CD4-positive, alpha-beta memory T cell (primary cell): ENCODE data around the gene JTB. TPM values are rescaled to one million over a fixed set of nuclear protein-coding genes. Genes with fewer than 3 reads are reported as not detected.

Experiments used
- CTCF ChIA-PET: fragments of 350-600 bp; sonication (Branson Sonifier 250); formaldehyde crosslinking; loops from one replicate; lab custom pipeline; 2021; ENCODE audit warnings: inconsistent platforms; ENCODE audit not compliant: partially characterized antibody; lab: Charles Lee
- POLR2A ChIA-PET: fragments of 350-600 bp; sonication (Branson Sonifier 250); formaldehyde crosslinking; loops from one replicate; lab custom pipeline; 2021; ENCODE audit not compliant: partially characterized antibody; lab: Charles Lee
- DNase-seq, 5 donors: peaks; one replicate each; pipeline versions ENCODE4 v3.0.0 to v3.0.0-alpha.2; 2020 to 2022; ENCODE audit warnings: mixed read lengths in 1 of 5
- H3K27ac ChIP-seq: one replicate; pipeline ENCODE4 v1.7.0; 2013; ENCODE audit warnings: low read depth, low read length
- H3K27me3 ChIP-seq: 2 replicates; pipeline ENCODE4 v1.7.0; 2013; ENCODE audit warnings: mild to moderate bottlenecking, low read length, moderate library complexity; ENCODE audit not compliant: insufficient read depth
- H3K36me3 ChIP-seq: 2 replicates; pipeline ENCODE4 v1.7.0; 2013; ENCODE audit warnings: mild to moderate bottlenecking, low read length, moderate library complexity; ENCODE audit not compliant: insufficient read depth
- H3K4me1 ChIP-seq: 2 replicates; pipeline ENCODE4 v1.7.0; 2013; ENCODE audit warnings: mild to moderate bottlenecking, low read length, moderate library complexity; ENCODE audit not compliant: insufficient read depth
- H3K4me3 ChIP-seq, 2 donors: one replicate each; pipeline ENCODE4 v1.7.0; 2013; ENCODE audit warnings: low read length in 2 of 2, mild to moderate bottlenecking in 1 of 2
- H3K9me3 ChIP-seq, 2 donors: one replicate each; pipeline ENCODE4 v1.7.0; 2013; ENCODE audit warnings: low read length in 2 of 2, control low read depth in 1 of 2; ENCODE audit not compliant: control insufficient read depth in 1 of 2
- H3K27ac Mint-ChIP-seq, 7 donors: one replicate each; pipeline ENCODE4 v1.8.0; 2020 to 2021; ENCODE audit warnings: mixed read lengths in 7 of 7, mild to moderate bottlenecking in 6 of 7, inconsistent platforms in 3 of 7, moderate library complexity in 3 of 7
- H3K27me3 Mint-ChIP-seq, 2 donors: one replicate each; pipeline ENCODE4 v1.8.0; 2020 to 2021; ENCODE audit warnings: mixed read lengths in 2 of 2
- H3K36me3 Mint-ChIP-seq, 2 donors: one replicate each; pipeline ENCODE4 v1.8.0; 2020 to 2021; ENCODE audit warnings: mixed read lengths in 2 of 2, inconsistent platforms in 1 of 2, mild to moderate bottlenecking in 1 of 2
- H3K4me1 Mint-ChIP-seq, 4 donors: one replicate each; pipeline ENCODE4 v1.8.0; 2020 to 2021; ENCODE audit warnings: mixed read lengths in 4 of 4, mild to moderate bottlenecking in 1 of 4
- H3K4me3 Mint-ChIP-seq, 8 donors: one replicate each; pipeline ENCODE4 v1.8.0; 2020 to 2021; ENCODE audit warnings: mixed read lengths in 8 of 8, mild to moderate bottlenecking in 7 of 8, moderate library complexity in 6 of 8, inconsistent platforms in 3 of 8
- H3K9me3 Mint-ChIP-seq, 8 donors: one replicate each; pipeline ENCODE4 v1.8.0; 2020 to 2021; ENCODE audit warnings: mixed read lengths in 8 of 8, mild to moderate bottlenecking in 5 of 8, inconsistent platforms in 3 of 8, moderate library complexity in 1 of 8
- intact Hi-C: fragments of 100-400 bp; cut with micrococcal nuclease; formaldehyde crosslinking; loops from one replicate; pipeline ENCODE4 v1.15.1; 2023
- polyA plus RNA-seq, 2 donors: library from polyadenylated mRNA; unstranded; fragments of 300-500 nt; fragmentation: Illumina TruSeq; gene quantifications; one replicate each; pipeline ENCODE4 v1.2.3, GENCODE V29; 2021
- total RNA-seq, 2 experiments: library from RNA; stranded (reverse); gene quantifications; one replicate each; pipeline ENCODE4 v1.2.3, GENCODE V29; 2021

JTB gene
- total and polyA plus RNA-seq, 4 experiments from 2014 or later, result 121 to 445 (median 207) TPM

GRCh38 chr1:153944005-153944826 is 33.3 kb downstream of the JTB start:
- peak overlapping the region; percentile 83 for H3K27ac ChIP-seq

DNA sequence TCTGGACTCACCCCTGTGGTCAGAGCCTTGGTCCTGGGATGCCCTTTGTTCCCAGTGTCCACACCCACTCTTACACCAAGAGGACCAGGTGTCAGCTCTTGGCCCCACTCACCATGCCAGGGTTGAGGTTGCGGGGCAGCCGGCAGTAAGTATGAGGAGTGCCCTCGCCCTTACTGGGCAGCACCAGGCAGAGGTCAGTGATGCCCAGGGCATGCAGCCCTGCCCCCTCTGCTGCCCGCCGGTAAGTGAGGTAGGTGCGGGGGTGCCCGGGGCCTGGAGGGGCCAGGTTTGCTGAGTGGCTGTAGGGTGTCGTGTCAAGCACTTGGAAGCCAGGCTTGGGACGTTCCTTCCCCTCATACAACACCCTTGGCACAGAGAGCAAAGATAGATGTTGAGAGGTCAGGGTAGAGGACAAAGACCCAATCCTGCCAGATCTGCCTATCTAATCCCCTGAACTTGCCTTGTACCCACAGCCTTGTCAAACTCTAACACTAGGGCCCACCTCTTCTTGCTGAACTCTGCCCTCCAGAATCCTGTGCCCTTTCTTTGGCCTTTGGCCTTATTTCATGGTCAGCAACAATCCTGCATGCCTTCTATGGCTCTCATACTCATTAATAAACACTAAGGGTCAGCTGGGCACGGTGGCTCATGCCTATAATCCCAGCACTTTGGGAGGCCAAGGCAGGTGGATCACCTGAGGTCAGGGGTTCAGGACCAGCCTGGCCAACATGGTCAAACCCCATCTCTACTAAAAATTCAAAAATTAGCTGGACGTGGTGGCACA is 34.5 kb downstream of the JTB start:
- H3K4me1 ChIP-seq, result peaks cover 35% of the 10 kb centered on the region
- H3K36me3 Mint-ChIP-seq, result peaks cover 33 to 67% of the 10 kb centered on the region in 2 donors
- H3K4me1 Mint-ChIP-seq, result peaks cover 23 to 58% (median 35%) of the 10 kb centered on the region in 4 donors

More at GRCh38 chr1:153944005-153944826, 33.3 kb downstream of the JTB start:
- no peaks in the 10 kb centered on the region for H3K9me3 ChIP-seq
- Mint-ChIP-seq H3K4me1 (peaks cover 23 to 55% (median 35%) of the 10 kb centered on the region in 4 donors), H3K27ac (peak overlapping the region; percentile 96 to 98 (median 98)), H3K36me3 (peaks cover 34 to 70% of the 10 kb centered on the region in 2 donors), H3K9me3 (peaks cover 0 to 4% (median 0%) of the 10 kb centered on the region in 8 donors), H3K27me3 (peaks cover 0 to 4% of the 10 kb centered on the region in 2 donors), H3K4me3 (peak overlapping the region; percentile 89 to 99 (median 96))
- no peaks in the 10 kb centered on the region for H3K27me3 ChIP-seq
- H3K4me1 ChIP-seq, result peaks cover 35% of the 10 kb centered on the region
- H3K4me3 ChIP-seq, result peak overlapping the region; percentile 47 to 72
- ChIA-PET POLR2A (interaction anchor here (0.5 to 13.0 kb wide), 17 partner anchors 13 to 202 kb away, joined by 3 to 298 read pairs (median 13); partner anchors contain the start of genes CREB3L4, CRTC2, GATAD2B and JTB), CTCF (interaction anchor here (0.7 to 4.8 kb wide), 12 partner anchors 13 to 146 kb away, joined by 3 to 69 read pairs (median 15); partner anchors contain the start of genes CREB3L4, CRTC2, GATAD2B and JTB)
- peaks cover 55% of the 10 kb centered on the region for H3K36me3 ChIP-seq
- intact Hi-C loops, result no loop called here
- peak in 1 of 5 donors; percentile 64 for DNase-seq

DNA sequence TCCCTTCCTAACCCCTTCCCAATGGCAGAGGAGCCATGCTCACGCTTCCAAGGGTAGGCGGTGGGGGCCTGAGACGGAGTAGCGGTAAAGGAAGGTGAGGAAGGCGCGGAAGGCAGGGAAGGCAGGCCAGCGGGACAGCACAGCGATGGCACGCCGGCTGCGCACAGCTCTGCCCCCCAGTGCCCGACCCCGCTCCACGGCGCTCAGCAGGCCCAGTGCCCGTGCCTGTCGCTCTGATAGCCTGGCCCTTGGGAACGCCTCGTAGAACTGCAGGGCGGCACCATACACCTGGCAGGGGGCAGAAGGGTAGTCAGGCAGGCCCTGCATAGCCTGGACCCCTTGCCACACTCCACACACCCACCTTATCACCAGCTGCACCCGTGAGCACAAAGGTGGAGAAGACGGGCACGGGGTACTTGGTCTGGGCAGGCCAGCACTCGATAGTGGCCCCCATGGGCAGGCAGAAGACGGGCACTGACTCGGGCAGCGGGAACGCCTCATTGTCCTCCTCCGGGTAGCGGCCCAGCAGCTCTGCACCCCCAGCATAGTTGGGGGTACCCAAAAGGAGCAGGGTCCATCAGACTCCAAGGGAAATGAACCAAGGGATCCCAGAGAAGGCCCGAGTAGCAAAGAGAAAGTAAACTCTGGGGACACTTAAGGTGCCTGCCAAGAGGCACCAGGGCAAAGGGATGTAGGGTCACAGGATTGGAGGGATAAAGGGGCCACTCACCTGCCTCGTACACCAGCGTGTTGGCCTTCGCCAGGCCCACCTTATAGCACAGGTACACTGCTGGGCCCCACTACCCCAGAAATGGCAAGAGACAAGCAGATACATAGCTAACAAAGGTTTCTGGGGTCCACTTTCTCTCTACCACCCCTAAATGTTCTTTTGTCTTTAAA is 35.4 kb downstream of the JTB start:
- CTCF ChIA-PET, result interaction anchor here (0.6 kb wide), 1 partner anchor 150 kb away, joined by 3 read pairs; no protein-coding TSS in a partner anchor

More for the DNA sequence above, 34.5 kb downstream of the JTB start:
- Mint-ChIP-seq H3K4me3 (peak overlapping the region in 3 of 8 donors; percentile 22 to 39 (median 29)), H3K27ac (peak overlapping the region; percentile 55 to 97 (median 84)), H3K27me3 (peaks cover 0 to 4% of the 10 kb centered on the region in 2 donors), H3K9me3 (peaks cover 0 to 4% (median 0%) of the 10 kb centered on the region in 8 donors)
- intact Hi-C loops, result no loop called here
- no peaks in the 10 kb centered on the region for H3K27me3 ChIP-seq
- no peak for DNase-seq
- POLR2A ChIA-PET, result interaction anchor here (0.7 to 13.0 kb wide), 6 partner anchors 14 to 49 kb away, joined by 5 to 298 read pairs (median 100); partner anchors contain the start of genes CREB3L4, CRTC2, GATAD2B and JTB
- peak overlapping the region; percentile 29 for H3K27ac ChIP-seq
- CTCF ChIA-PET, result interaction anchor here (0.6 to 4.8 kb wide), 5 partner anchors 20 to 150 kb away, joined by 3 to 69 read pairs (median 5); partner anchors contain the start of genes GATAD2B, JTB and RAB13
- H3K36me3 ChIP-seq, result peaks cover 49% of the 10 kb centered on the region
- no peaks in the 10 kb centered on the region for H3K9me3 ChIP-seq
- no peak overlapping the region for H3K4me3 ChIP-seq

GRCh38 chr1:153940756-153941155 is 36.7 kb downstream of the JTB start:
- peak overlapping the region in 3 of 7 donors; percentile 17 to 92 (median 57) for H3K27ac Mint-ChIP-seq
- H3K4me1 Mint-ChIP-seq, result peaks cover 23 to 58% (median 35%) of the 10 kb centered on the region in 4 donors
- Histone ChIP-seq H3K4me3 (no peak overlapping the region), H3K4me1 (peaks cover 29% of the 10 kb centered on the region), H3K36me3 (peaks cover 67% of the 10 kb centered on the region), H3K9me3 (no peaks in the 10 kb centered on the region), H3K27me3 (no peaks in the 10 kb centered on the region), H3K27ac (no peak overlapping the region)
- H3K9me3 Mint-ChIP-seq, result peaks cover 0 to 4% (median 0%) of the 10 kb centered on the region in 8 donors
- H3K4me3 Mint-ChIP-seq, result no peak overlapping the region
- intact Hi-C loops, result no loop called here
- ChIA-PET POLR2A (interaction anchor here (0.7 to 13.0 kb wide), 7 partner anchors 10 to 35 kb away, joined by 3 to 298 read pairs (median 4); partner anchors contain the start of genes CREB3L4, CRTC2 and GATAD2B), CTCF (interaction anchor here (0.9 kb wide), 1 partner anchor 17 kb away, joined by 3 read pairs; no protein-coding TSS in a partner anchor)
- DNase-seq, result no peak
- H3K27me3 Mint-ChIP-seq, result peaks cover 0 to 4% of the 10 kb centered on the region in 2 donors
- H3K36me3 Mint-ChIP-seq, result peaks cover 48 to 78% of the 10 kb centered on the region in 2 donors

More for the DNA sequence above, 35.4 kb downstream of the JTB start:
- Mint-ChIP-seq H3K27me3 (peaks cover 0 to 4% of the 10 kb centered on the region in 2 donors), H3K36me3 (peaks cover 40 to 68% of the 10 kb centered on the region in 2 donors), H3K4me3 (peak overlapping the region in 3 of 8 donors; percentile 7 to 50 (median 42)), H3K4me1 (peaks cover 23 to 58% (median 35%) of the 10 kb centered on the region in 4 donors), H3K9me3 (peaks cover 0 to 4% (median 0%) of the 10 kb centered on the region in 8 donors), H3K27ac (peak overlapping the region in 6 of 7 donors; percentile 25 to 97 (median 53))
- Histone ChIP-seq H3K36me3 (peaks cover 54% of the 10 kb centered on the region), H3K27me3 (no peaks in the 10 kb centered on the region), H3K4me3 (no peak overlapping the region), H3K4me1 (peaks cover 34% of the 10 kb centered on the region), H3K9me3 (no peaks in the 10 kb centered on the region), H3K27ac (peak overlapping the region; percentile 29)
- DNase-seq, result no peak
- intact Hi-C loops, result no loop called here
- POLR2A ChIA-PET, result interaction anchor here (0.7 to 13.0 kb wide), 5 partner anchors 11 to 158 kb away, joined by 3 to 298 read pairs (median 10); partner anchors contain the start of genes CREB3L4, CRTC2 and GATAD2B

GRCh38 chr1:153939476-153939875 is 38.0 kb downstream of the JTB start:
- no peak for DNase-seq
- ChIA-PET CTCF (interaction anchor here (0.5 kb wide), 1 partner anchor 74 kb away, joined by 3 read pairs; no protein-coding TSS in a partner anchor), POLR2A (interaction anchor here (1.0 to 13.0 kb wide), 6 partner anchors 14 to 51 kb away, joined by 3 to 298 read pairs (median 4); partner anchors contain the start of genes CREB3L4, CRTC2, GATAD2B and JTB)
- H3K9me3 ChIP-seq, result no peaks in the 10 kb centered on the region
- H3K4me1 Mint-ChIP-seq, result peaks cover 19 to 46% (median 27%) of the 10 kb centered on the region in 4 donors
- peak overlapping the region in 3 of 7 donors; percentile 14 to 46 (median 35) for H3K27ac Mint-ChIP-seq
- no peaks in the 10 kb centered on the region for H3K9me3 Mint-ChIP-seq
- intact Hi-C loops, result no loop called here
- H3K27ac ChIP-seq, result no peak overlapping the region
- H3K4me3 ChIP-seq, result no peak overlapping the region
- H3K27me3 ChIP-seq, result no peaks in the 10 kb centered on the region
- H3K27me3 Mint-ChIP-seq, result no peaks in the 10 kb centered on the region
- H3K36me3 Mint-ChIP-seq, result peaks cover 55 to 79% of the 10 kb centered on the region in 2 donors
- peaks cover 24% of the 10 kb centered on the region for H3K4me1 ChIP-seq
- H3K36me3 ChIP-seq, result peaks cover 79% of the 10 kb centered on the region
- no peak overlapping the region for H3K4me3 Mint-ChIP-seq
